GM21423 (cell line): ENCODE data around the gene PSMB5.

ENCODE experiments used
- ATAC-seq: cut with Tn5 transposase; IDR thresholded peaks from one replicate; pipeline ENCODE4 v1.9.1; 2021; ENCODE audit warnings: mild to moderate bottlenecking, moderate library complexity; ENCODE audit not compliant: unreplicated experiment

The PSMB5 gene

GRCh38 chr14:23060536-23061260, 26.0 kb upstream of the PSMB5 start:
- ATAC-seq: no peak

GRCh38 chr14:23058654-23059504, 24.2 kb upstream of the PSMB5 start:
- ATAC-seq: no peak

- peak; percentile 62 for ATAC-seq
Measured at GRCh38 chr14:23057757-23058653, 23.3 kb upstream of the PSMB5 start.

GRCh38 chr14:23056956-23057756, 22.5 kb upstream of the PSMB5 start, which contains the start of gene CDH24:
Gene CDH24 (minus strand): TSS chr14:23057520. CDS start chr14:23055733, 1,787 bp downstream.
- ATAC-seq: peak; percentile 63

GRCh38 chr14:23056145-23056955, 21.6 kb upstream of the PSMB5 start:
- peak; percentile 43 for ATAC-seq

GRCh38 chr14:23055621-23056144, 21.0 kb upstream of the PSMB5 start:
- no peak for ATAC-seq

GRCh38 chr14:23055147-23055550, 20.4 kb upstream of the PSMB5 start:
- ATAC-seq: no peak

- ATAC-seq: no peak
Measured at GRCh38 chr14:23054000-23054811, 19.5 kb upstream of the PSMB5 start.

GRCh38 chr14:23053426-23053825, 18.7 kb upstream of the PSMB5 start:
- ATAC-seq: no peak

GRCh38 chr14:23052671-23053070, 18.0 kb upstream of the PSMB5 start:
- no peak for ATAC-seq

- no peak for ATAC-seq
Measured at GRCh38 chr14:23052182-23052623, 17.5 kb upstream of the PSMB5 start.

GRCh38 chr14:23051141-23052057, 16.7 kb upstream of the PSMB5 start:
- ATAC-seq: no peak

GRCh38 chr14:23049011-23049410, 14.3 kb upstream of the PSMB5 start:
- no peak for ATAC-seq

- no peak for ATAC-seq
Measured at GRCh38 chr14:23047751-23048693, 13.3 kb upstream of the PSMB5 start.

- no peak for ATAC-seq
Measured at GRCh38 chr14:23047034-23047634, 12.4 kb upstream of the PSMB5 start.
